Measurements from ENCODE around the gene LMO4.

Gene LMO4

GRCh38 chr1:87307306-87307705, 21.4 kb upstream of the LMO4 start:
- no peaks in the 10 kb centered on the region for H3K36me3 ChIP-seq (ENCODE audit: insufficient read depth, low read length)
- H3K9me3 ChIP-seq (ENCODE audit: control insufficient read depth, insufficient read depth, low read length) = no peaks in the 10 kb centered on the region
- H3K4me1 ChIP-seq (ENCODE audit: insufficient read depth, low read length) = peaks cover 10% of the 10 kb centered on the region; the same call in 1 of the 2 replicates
- H3K9ac ChIP-seq (ENCODE audit: low read depth, low read length) = no peak overlapping the region

- Histone ChIP-seq H3K9ac (ENCODE audit: low read depth, low read length) (no peak overlapping the region), H3K4me1 (ENCODE audit: insufficient read depth, low read length) (peaks cover 10% of the 10 kb centered on the region; the same call in 1 of the 2 replicates), H3K9me3 (ENCODE audit: control insufficient read depth, insufficient read depth, low read length) (no peaks in the 10 kb centered on the region), H3K36me3 (ENCODE audit: insufficient read depth, low read length) (no peaks in the 10 kb centered on the region)
Measured at GRCh38 chr1:87307931-87308330, 20.7 kb upstream of the LMO4 start.

- H3K9me3 ChIP-seq (ENCODE audit: control insufficient read depth, insufficient read depth, low read length) = no peaks in the 10 kb centered on the region
- H3K9ac ChIP-seq (ENCODE audit: low read depth, low read length) = no peak overlapping the region
- peaks cover 5% of the 10 kb centered on the region; the same call in 1 of the 2 replicates for H3K4me1 ChIP-seq (ENCODE audit: insufficient read depth, low read length)
- H3K36me3 ChIP-seq (ENCODE audit: insufficient read depth, low read length) = no peaks in the 10 kb centered on the region
Measured at GRCh38 chr1:87314091-87314490, 14.6 kb upstream of the LMO4 start.

GRCh38 chr1:87318056-87318650, 10.5 kb upstream of the LMO4 start:
- no peak overlapping the region for H3K9ac ChIP-seq (ENCODE audit: low read depth, low read length)
- no peaks in the 10 kb centered on the region for H3K4me1 ChIP-seq (ENCODE audit: insufficient read depth, low read length)
- H3K9me3 ChIP-seq (ENCODE audit: control insufficient read depth, insufficient read depth, low read length) = no peaks in the 10 kb centered on the region
- H3K36me3 ChIP-seq (ENCODE audit: insufficient read depth, low read length) = no peaks in the 10 kb centered on the region

- no peaks in the 10 kb centered on the region for H3K4me1 ChIP-seq (ENCODE audit: insufficient read depth, low read length)
- H3K9ac ChIP-seq (ENCODE audit: low read depth, low read length) = no peak overlapping the region
- H3K36me3 ChIP-seq (ENCODE audit: insufficient read depth, low read length) = no peaks in the 10 kb centered on the region
- no peaks in the 10 kb centered on the region for H3K9me3 ChIP-seq (ENCODE audit: control insufficient read depth, insufficient read depth, low read length)
Measured at GRCh38 chr1:87318806-87319205, 9.9 kb upstream of the LMO4 start.

GRCh38 chr1:87325982-87326738, 2.5 kb upstream of the LMO4 start:
- Histone ChIP-seq H3K9ac (ENCODE audit: low read depth, low read length) (no peak overlapping the region), H3K36me3 (ENCODE audit: insufficient read depth, low read length) (no peaks in the 10 kb centered on the region), H3K9me3 (ENCODE audit: control insufficient read depth, insufficient read depth, low read length) (no peaks in the 10 kb centered on the region), H3K4me1 (ENCODE audit: insufficient read depth, low read length) (peaks cover 11% of the 10 kb centered on the region)

- peaks cover 16% of the 10 kb centered on the region for H3K4me1 ChIP-seq (ENCODE audit: insufficient read depth, low read length)
- no peaks in the 10 kb centered on the region for H3K36me3 ChIP-seq (ENCODE audit: insufficient read depth, low read length)
- H3K9ac ChIP-seq (ENCODE audit: low read depth, low read length) = peak overlapping the region; percentile 64
- no peaks in the 10 kb centered on the region for H3K9me3 ChIP-seq (ENCODE audit: control insufficient read depth, insufficient read depth, low read length)
Measured at GRCh38 chr1:87327376-87328271, 1.1 kb upstream of the LMO4 start.

GRCh38 chr1:87329051-87329525, 408 bp downstream of the LMO4 start:
- no peaks in the 10 kb centered on the region for H3K36me3 ChIP-seq (ENCODE audit: insufficient read depth, low read length)
- peaks cover 29% of the 10 kb centered on the region for H3K4me1 ChIP-seq (ENCODE audit: insufficient read depth, low read length)
- peak overlapping the region; percentile 64; the same call in 1 of the 2 replicates for H3K9ac ChIP-seq (ENCODE audit: low read depth, low read length)
- no peaks in the 10 kb centered on the region for H3K9me3 ChIP-seq (ENCODE audit: control insufficient read depth, insufficient read depth, low read length)

GRCh38 chr1:87329526-87330056, 911 bp downstream of the LMO4 start:
- no peaks in the 10 kb centered on the region for H3K36me3 ChIP-seq (ENCODE audit: insufficient read depth, low read length)
- peak overlapping the region; percentile 64 for H3K9ac ChIP-seq (ENCODE audit: low read depth, low read length)
- H3K9me3 ChIP-seq (ENCODE audit: control insufficient read depth, insufficient read depth, low read length) = no peaks in the 10 kb centered on the region
- H3K4me1 ChIP-seq (ENCODE audit: insufficient read depth, low read length) = peaks cover 30% of the 10 kb centered on the region

GRCh38 chr1:87330057-87330884, 1.6 kb downstream of the LMO4 start:
- Histone ChIP-seq H3K4me1 (ENCODE audit: insufficient read depth, low read length) (peaks cover 30% of the 10 kb centered on the region), H3K36me3 (ENCODE audit: insufficient read depth, low read length) (no peaks in the 10 kb centered on the region), H3K9ac (ENCODE audit: low read depth, low read length) (peak overlapping the region; percentile 64), H3K9me3 (ENCODE audit: control insufficient read depth, insufficient read depth, low read length) (no peaks in the 10 kb centered on the region)

GRCh38 chr1:87330885-87331364, 2.2 kb downstream of the LMO4 start:
- no peaks in the 10 kb centered on the region for H3K9me3 ChIP-seq (ENCODE audit: control insufficient read depth, insufficient read depth, low read length)
- H3K4me1 ChIP-seq (ENCODE audit: insufficient read depth, low read length) = peaks cover 34% of the 10 kb centered on the region
- no peaks in the 10 kb centered on the region for H3K36me3 ChIP-seq (ENCODE audit: insufficient read depth, low read length)
- peak overlapping the region; percentile 64 for H3K9ac ChIP-seq (ENCODE audit: low read depth, low read length)

GRCh38 chr1:87331365-87332241, 2.9 kb downstream of the LMO4 start:
- peaks cover 36% of the 10 kb centered on the region for H3K4me1 ChIP-seq (ENCODE audit: insufficient read depth, low read length)
- peak overlapping the region; percentile 68 for H3K9ac ChIP-seq (ENCODE audit: low read depth, low read length)
- no peaks in the 10 kb centered on the region for H3K36me3 ChIP-seq (ENCODE audit: insufficient read depth, low read length)
- H3K9me3 ChIP-seq (ENCODE audit: control insufficient read depth, insufficient read depth, low read length) = no peaks in the 10 kb centered on the region

Data from ES-I3 (cell line).